Activated T-helper 1 cell treated with anti-CD3 and anti-CD28 coated beads, Interleukin-12 subunit alpha, Interleukin-12 subunit beta, Interleukin-2, Interleukin-4 antibody, amounts not matched to agents 30 ng/mL and 10 ng/mL and 1 ng/mL, durations not matched to agents 14 hours and 24 hours and 36 hours (primary cell): ENCODE data around the gene MAP2K6. TPM values are rescaled to one million over a fixed set of nuclear protein-coding genes. Genes with fewer than 3 reads are reported as not detected.

Source experiments
- DNase-seq: peaks from one replicate; pipeline ENCODE4 v3.0.0; 2021; ENCODE audit warnings: low spot score
- H3K27ac Mint-ChIP-seq: one replicate; pipeline ENCODE4 v1.8.0; 2021; ENCODE audit warnings: mild to moderate bottlenecking, mixed read lengths
- H3K27me3 Mint-ChIP-seq: one replicate; pipeline ENCODE4 v1.8.0; 2022; ENCODE audit warnings: mild to moderate bottlenecking, moderate library complexity, mixed read lengths; ENCODE audit not compliant: insufficient read depth
- H3K36me3 Mint-ChIP-seq: one replicate; pipeline ENCODE4 v1.8.0; 2021; ENCODE audit warnings: low read depth, mixed read lengths
- H3K4me1 Mint-ChIP-seq: one replicate; pipeline ENCODE4 v1.8.0; 2021; ENCODE audit warnings: low read depth, mixed read lengths
- H3K4me3 Mint-ChIP-seq: one replicate; pipeline ENCODE4 v1.8.0; 2021; ENCODE audit warnings: mild to moderate bottlenecking, moderate library complexity, mixed read lengths
- H3K9me3 Mint-ChIP-seq: one replicate; pipeline ENCODE4 v1.8.0; 2021; ENCODE audit warnings: mixed read lengths
- intact Hi-C: fragments of 100-400 bp; cut with micrococcal nuclease; formaldehyde crosslinking; loops from one replicate; pipeline ENCODE4 v1.15.1; 2024
- total RNA-seq: library from RNA; stranded (reverse); gene quantifications from 2 replicates; pipeline ENCODE4 v1.2.3, GENCODE V29; 2022

The MAP2K6 gene
- total RNA-seq, 1 donor from 2014 or later = 0.88 TPM

DNA sequence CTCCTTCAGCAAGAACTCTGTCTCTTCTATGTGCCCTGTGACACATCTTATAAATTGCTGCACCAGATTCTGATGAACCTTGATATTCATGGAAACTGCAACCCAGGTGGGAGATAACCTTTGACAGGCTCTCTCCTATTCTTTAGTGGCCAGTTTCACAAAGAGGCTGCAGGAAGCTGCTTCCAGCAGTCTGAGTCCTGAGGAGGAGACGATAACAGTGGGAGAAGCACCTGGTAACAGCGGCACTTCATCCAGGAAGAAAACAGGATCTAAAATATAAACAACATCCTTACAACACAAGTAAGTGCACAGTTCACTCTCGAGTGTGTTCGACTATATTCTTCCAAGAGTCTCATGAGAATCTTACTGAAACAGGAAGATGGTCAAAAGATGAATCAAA lies 180.1 kb downstream of the MAP2K6 start:
- H3K4me1 Mint-ChIP-seq = no peaks in the 10 kb centered on the region
- peaks cover 6% of the 10 kb centered on the region for H3K27me3 Mint-ChIP-seq
- no peak overlapping the region for H3K4me3 Mint-ChIP-seq
- intact Hi-C loops = no loop called here
- no peak overlapping the region for H3K27ac Mint-ChIP-seq
- H3K9me3 Mint-ChIP-seq = no peaks in the 10 kb centered on the region
- no peaks in the 10 kb centered on the region for H3K36me3 Mint-ChIP-seq
- DNase-seq = no peak

DNA sequence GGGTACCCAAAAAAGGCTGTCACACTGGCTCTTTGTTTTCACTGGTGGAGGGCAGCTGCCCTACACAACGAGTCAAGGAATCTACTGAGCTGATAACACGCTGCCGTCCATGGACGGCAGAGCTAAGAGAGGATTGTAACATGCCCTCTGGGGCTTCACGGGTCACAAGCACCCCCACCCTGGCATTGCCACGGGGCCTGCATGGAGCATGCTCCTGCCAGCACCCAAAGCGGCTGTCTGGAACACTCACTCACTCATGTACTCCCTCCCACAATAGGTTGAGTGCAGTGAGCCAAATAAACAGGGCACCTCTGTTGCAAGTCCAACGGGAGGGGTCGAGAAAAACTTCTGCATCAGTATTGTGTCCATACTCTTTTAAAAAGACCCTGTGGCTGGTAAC lies 181.6 kb downstream of the MAP2K6 start:
- H3K36me3 Mint-ChIP-seq = no peaks in the 10 kb centered on the region
- H3K27ac Mint-ChIP-seq = no peak overlapping the region
- intact Hi-C loops = no loop called here
- no peaks in the 10 kb centered on the region for H3K9me3 Mint-ChIP-seq
- H3K4me1 Mint-ChIP-seq = no peaks in the 10 kb centered on the region
- no peak for DNase-seq
- peaks cover 5% of the 10 kb centered on the region for H3K27me3 Mint-ChIP-seq
- H3K4me3 Mint-ChIP-seq = no peak overlapping the region

DNA sequence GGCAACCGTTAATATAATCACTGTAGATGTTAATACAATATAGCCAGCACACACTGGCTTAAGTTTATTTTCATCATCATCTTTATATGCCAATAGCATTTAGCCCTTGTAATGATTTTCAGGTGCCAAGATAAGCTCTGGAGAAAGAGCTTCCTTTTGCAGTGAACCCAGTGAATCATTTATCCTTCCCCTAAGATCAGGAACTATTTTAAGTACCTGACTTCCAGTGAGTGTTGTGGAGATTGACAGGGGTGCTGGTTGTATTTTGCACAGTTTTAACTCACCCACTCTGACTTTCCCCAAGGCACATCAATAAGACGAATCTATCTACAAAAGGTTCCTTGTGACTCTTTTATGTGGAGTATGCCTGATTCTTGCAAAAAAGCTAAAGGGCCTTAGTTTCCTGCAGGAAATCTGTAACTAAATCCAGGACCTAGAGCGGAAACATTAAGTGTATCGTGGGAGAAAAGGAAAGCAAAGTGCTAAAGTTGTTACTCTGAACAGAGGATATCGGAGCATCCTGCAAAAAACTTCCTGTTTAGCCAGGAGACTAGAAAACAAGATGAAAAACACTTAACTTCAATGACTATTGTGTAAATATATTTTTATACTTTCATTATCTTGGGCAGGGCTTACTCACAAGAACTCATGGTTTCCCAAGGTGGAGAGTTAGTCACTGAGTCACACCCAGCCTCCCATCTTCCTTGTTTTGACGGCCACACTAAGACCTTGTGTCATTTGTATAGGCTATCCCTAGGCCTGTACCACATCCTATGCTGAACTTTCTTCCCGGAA lies 183.6 kb downstream of the MAP2K6 start:
- H3K27ac Mint-ChIP-seq = no peak overlapping the region

DNA sequence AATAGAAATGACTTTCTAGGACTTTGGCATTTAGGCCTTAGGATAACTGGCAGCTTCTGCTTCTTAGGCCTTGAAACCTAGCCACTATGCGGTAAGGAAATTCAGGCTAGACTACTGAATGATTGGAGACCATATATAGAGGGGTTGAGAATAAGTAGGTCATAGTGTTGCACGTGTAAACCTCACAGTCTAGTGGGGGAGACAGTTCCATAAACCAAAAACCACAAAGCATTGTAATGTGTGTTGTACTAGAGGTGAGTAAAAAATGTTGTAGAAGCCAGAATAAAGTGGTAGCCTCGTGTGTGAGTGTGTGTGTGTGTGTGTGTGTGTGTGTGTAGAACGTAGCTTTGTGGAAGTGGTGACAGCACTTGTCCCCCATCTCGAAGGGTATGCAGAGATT lies 188.5 kb downstream of the MAP2K6 start:
- Mint-ChIP-seq H3K27ac (no peak overlapping the region), H3K36me3 (peaks cover 5% of the 10 kb centered on the region), H3K4me1 (peaks cover 30% of the 10 kb centered on the region), H3K9me3 (peaks cover 4% of the 10 kb centered on the region), H3K27me3 (peaks cover 4% of the 10 kb centered on the region), H3K4me3 (no peak overlapping the region)
- intact Hi-C loops = no loop called here
- DNase-seq = no peak

More for the DNA sequence above, 183.6 kb downstream of the MAP2K6 start:
- H3K27me3 Mint-ChIP-seq = peaks cover 5% of the 10 kb centered on the region
- peaks cover 9% of the 10 kb centered on the region for H3K4me1 Mint-ChIP-seq
- intact Hi-C loops = no loop called here
- H3K9me3 Mint-ChIP-seq = no peaks in the 10 kb centered on the region
- no peak overlapping the region for H3K4me3 Mint-ChIP-seq
- DNase-seq = no peak
- H3K36me3 Mint-ChIP-seq = no peaks in the 10 kb centered on the region

Other genes starting within 250 kb of the MAP2K6 start
- 0.44 TPM in 2 replicates for gene ABCA10, start 185.9 kb upstream of the MAP2K6 start, total RNA-seq
- 12.8 and 15.1 TPM in 2 replicates for gene ABCA5, start 87.6 kb upstream of the MAP2K6 start, total RNA-seq